Measurements from ENCODE around the gene SMYD3.

SMYD3 gene

DNA sequence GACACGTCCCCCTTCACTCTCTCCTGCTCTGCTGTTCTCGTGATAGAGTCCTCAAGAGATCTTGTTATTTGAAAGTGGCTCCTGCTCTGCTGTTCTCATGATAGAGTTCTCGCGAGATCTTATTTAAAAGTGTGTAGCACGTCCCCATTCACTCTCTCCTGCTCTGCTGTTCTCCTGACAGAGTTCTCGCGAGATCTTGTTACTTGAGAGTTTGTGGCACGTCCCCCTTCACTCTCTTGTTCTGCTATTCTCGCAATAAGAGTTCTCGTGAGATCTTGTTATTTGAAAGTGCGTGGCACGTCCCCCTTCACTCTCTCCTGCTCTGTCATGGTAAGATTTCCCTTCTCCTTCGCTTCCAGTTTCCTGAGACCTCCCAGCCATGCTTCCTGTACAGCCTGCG, 47.9 kb downstream of the SMYD3 start:
- no peak for DNase-seq

DNA sequence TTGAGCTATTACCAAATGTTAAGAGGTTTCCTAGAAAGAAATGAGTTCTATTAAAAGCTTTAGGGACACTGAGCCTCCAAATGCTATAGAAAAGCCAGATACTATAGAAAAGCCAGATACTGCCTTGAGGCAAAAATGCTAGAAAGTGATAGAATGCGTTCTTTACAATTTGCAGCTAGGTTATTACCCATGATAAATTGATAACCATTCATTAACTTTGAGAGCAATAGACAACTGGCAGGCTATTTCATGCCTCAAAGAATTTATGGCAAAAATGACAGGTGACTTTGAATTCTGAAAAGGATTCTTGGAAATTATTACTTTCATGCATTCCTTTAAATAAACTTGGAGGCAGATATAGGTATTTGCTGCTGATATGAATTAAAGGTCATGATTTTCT, 51.6 kb downstream of the SMYD3 start:
- no peak for DNase-seq

DNA sequence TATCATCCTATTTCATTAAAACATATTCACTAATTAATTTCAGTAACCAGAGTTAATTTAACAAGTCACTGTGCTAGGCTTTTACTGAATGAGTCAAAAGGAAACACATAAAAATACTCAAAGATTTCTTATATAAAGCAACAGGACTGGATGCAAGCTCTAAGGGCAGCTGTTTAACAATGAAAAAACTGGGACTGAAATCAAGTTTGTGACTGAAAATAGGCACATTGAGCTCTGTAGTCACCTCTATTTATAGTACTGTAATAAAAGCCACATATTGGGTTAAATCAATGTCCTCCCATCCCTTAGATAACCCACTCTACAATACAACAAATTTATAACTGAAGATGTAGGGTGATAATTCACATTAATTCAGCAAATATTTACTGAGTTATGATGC, 52.4 kb downstream of the SMYD3 start:
- no peak for DNase-seq

DNA sequence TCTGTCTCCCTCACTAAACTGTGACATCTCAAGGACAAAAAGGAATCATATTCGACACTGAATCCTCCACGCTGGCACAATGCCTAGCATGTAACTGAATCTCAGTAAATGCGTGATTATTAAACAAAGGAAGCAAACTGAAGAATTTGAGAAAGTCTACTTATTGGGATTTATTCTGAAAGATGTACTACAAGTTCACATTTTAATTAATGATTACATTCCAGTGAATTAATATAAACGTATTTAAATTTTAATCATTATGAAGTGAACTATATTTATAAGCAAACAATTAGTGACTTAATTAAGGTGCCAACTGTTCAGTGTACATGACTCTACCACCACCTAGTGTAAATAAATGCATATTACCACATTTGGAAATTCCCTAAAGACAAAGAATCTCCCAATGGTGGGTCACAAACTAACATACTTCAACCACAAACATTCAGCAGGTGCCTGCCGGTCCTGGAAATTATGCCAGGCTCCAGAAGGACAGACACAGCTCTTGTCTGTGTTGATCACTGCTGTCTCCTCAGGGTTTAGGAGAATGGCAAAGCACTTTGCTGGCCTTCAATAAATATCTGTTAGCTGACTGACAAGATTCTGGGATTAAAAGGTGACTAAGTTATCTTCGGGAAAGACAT, 56.3 kb downstream of the SMYD3 start:
- no peak for DNase-seq

DNA sequence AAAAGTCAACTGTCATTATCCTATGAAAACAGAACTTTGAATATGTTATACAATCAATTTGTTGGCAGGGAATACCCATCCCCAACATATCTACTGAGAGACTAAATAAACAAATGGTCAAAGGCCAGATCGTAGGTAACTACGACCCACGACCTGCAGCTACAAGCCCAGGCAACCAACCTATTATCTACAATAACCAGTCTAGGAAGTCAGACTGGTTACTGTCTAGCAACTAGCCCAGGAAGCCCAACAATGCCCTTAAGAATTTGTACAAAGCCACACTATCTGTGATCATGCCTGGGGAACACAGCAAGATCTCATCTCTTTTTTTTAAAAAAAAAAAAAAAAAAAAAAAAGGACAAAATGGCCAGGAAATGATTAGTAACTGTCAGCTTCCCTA, 58.7 kb downstream of the SMYD3 start:
- DNase-seq = no peak

DNA sequence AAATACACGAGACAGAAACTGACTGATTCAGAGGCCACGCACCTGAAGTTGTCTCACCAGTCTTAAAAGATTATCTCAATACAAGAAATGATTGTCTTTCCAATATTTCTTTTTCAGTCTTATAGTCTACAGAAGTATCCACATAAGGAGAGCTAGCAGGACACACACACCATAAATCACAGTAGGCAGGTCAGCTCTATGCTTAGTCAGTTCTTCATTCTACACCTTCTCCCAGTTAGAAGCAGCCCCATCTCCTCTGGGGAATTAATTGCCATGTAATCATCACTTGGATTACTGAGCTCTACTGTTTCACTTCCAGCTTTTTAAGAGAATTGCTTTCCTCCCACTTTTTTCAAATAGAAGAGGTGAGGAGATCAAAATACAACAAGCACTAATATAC, 59.6 kb downstream of the SMYD3 start:
- DNase-seq = no peak

DNA sequence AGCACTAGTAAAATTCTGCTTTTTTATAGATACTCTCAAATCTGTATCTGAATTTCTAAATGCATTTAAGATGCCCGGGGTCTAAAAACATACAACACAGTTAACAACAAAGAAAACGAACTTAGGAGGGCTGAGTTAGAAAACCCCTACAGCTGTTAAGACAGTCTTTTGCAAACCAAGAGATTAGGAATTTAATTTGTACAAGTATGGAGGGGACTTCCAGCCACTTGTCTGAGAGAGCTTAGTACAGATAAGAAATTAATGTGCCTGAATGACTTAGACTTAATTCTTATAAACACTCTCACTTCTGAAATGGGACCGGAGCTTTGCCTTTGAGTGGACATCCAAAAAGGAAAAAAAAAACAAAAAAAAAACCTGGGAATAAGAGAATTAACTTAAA, 61.6 kb downstream of the SMYD3 start:
- DNase-seq = no peak

DNA sequence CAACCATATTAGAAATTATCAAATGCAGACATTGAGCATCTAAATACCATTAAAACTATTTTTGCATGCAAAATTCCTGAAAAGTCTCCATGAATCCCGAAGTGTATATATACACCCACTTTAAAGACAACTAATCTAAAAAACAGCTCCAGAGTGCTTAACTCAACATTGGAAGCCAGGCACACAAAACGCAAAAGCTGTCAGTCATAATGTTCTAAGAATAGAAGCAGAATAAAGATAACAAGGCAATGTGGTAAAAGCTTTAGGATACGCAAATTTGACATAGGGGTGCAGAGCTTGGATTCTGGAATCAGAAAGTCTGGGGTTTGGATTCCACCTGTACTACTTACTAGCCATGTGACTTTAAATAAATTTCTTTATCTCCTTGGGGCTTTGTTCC, 62.5 kb downstream of the SMYD3 start:
- DNase-seq = no peak

DNA sequence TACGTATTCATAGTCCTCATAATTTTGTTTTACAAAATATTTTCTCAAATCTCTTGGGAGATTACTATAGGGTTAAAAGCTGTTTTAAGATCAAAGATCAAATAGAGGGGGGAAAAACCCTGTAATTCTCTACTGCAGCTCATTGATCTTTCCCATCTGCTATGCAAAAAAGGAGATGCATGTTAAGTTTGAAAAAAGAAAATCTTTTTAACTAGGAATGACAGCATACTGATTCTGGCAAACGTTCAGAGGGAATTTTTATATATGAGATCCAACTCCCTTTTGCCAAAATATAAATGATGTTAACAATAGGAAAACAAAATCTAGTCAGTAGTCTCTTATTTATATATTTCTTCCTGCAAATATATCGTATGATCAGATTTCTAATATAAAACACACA, 69.1 kb downstream of the SMYD3 start:
- no peak for DNase-seq

DNA sequence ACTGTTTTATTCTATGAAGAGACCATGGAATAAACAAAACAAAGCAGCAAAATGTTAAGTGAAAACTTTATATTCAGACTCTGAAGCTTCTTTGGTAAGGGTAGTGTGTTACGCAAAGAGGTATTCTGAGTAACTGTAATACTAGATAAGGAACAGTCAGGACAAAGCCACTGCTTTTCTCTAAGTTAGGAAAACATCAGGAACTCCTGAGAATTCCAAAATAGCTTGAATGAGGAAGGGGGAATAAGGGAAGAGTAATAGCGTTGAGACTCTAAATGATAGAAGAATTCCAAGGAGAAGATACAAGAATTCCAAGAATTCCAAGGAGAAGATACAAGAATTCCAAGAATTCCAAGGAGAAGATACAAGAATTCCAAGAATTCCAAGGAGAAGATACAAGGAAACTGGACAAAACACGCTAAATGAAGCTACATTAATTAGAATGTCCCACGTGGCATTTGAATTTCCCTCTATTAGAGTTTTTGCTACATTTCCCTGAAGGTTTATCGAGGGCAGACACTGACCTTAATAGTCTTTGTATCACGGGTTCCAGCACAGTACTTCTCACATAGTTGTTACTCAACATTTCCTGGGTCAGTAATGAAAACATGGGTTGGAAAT, 71.5 kb downstream of the SMYD3 start:
- no peak for DNase-seq

DNA sequence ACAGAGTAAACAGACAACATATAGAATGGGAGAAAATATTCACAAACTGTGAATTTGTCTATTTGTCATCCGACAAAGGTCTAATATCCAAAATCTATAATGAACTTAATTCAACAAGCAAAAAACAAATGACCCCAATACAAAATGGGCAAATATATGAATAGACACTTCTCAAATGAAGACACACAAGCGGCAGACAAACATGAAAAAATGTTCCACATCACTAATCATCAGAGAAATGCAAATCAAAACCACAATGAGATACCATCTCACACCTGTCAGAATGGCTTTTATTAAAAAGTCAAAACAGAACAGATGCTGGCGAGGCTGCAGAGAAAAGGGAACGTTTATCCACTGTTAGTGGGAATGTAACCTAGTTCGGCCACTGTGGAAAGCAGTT, 72.7 kb downstream of the SMYD3 start:
- no peak for DNase-seq

DNA sequence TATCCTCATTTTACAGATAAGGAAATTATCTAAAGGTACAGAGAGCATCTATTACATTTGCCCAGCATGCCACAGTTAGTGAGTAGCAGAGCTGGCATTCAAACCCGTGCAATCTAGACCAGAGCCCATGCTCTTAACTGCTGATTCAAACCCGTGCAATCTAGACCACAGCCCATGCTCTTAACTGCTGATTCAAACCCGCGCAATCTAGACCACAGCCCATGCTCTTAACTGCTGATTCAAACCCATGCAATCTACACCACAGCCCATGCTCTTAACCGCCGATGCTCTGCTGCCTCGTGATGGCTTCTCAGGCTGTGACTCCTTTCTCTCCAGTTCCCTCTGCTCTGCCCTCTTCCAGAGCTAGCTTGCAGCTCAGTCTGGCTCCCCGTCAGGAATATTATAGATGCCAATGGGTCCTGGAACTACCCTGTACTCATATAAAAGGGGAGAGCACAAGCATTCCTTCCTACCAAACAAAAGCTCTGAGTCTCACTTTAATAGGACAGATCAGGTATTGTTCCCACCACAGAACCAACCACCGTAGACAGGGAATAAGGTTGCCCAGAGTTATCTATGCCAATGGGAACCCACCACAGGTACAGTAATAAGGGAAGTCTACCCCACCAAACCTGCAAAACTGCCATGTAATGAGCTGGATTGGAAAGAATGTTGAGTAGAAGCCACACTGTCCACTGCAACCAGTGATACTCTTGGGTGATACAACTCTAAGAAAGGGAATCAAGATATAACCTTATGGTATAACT, 78.4 kb downstream of the SMYD3 start:
- DNase-seq = no peak

DNA sequence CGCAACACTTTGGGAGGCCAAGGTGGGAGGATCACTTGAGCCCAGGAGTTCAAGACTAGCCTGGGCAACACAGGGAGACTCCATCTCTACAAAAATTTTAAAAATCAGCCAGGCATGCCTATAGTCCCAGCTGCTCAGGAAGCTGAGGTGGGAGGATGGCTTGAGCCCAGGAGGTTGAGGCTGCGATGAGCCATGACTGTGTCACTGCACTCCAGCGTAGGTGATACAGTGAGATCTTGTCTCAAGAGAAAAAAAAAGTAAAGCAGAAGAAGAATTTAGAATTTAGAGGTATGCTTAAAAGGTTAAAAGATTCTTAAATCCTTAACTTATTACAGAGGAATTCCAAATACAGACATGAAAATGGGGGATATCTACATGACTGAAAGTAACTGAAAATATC, 79.5 kb downstream of the SMYD3 start:
- DNase-seq = no peak

DNA sequence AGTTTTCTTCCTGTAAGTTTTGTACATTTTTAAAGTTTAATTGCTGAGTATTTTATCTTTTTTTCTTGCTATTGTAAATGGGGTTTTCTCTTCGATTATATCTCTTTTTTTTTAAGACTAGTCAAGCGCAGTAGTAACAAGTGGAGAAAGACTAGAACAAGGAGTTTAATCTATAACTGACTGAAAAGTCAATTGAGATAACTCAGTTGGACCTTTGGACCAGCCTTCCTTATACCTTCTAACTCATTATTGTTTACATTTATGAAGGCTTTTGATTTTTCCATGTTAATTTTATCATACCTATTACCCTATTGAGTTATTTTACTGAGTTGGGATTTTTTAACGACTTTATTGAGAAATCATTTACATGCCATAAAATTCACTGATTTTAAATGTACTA, 81.2 kb downstream of the SMYD3 start:
- no peak for DNase-seq

DNA sequence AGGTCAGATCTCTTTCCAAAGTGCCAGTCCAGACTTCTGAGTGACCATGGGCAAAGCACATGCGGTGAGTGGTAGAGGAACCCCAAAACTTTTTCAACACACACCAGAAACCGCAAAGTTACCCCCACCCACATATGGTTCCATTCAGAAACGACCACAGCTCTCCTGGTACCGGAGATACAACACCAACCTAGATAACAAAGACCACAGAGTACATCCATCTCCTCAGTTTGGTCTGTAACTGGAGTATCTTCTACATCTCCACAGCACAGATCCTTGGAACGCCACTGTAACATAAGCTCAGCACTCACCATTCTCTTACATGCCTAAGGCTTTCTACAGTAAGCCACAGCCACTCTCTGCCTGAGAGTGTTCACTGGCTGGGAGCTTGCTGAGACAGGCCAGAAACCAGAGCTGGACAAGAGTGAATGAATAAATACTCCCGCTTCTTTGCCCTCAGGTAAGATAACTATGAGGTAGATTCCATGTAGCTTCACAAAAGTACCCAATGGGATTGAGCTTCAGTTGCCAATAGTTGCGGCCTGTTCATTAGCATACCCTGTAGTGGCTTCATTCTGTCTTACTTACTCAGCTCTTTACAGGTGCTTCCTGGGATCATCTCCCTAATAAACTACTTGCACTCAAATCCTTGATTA, 81.8 kb downstream of the SMYD3 start:
- no peak for DNase-seq

DNA sequence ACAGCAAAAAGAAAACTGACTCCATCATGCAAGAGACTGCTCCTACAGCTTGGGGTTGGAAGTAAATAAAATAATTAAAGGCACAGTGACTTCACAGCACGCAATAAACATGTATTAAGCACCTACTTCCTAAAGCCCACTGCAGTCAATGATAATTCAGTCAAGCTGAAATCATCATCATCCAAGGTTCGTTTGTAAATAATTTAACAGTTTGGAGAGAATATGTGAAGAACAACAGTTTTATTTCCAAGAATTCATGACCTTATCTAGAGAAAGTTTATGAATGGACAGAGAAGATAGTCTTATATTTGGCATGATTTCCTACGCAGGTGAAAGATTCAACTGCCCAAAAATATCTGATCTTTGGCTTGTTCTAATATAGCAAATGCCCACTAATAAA, 86.8 kb downstream of the SMYD3 start:
- no peak for DNase-seq

DNA sequence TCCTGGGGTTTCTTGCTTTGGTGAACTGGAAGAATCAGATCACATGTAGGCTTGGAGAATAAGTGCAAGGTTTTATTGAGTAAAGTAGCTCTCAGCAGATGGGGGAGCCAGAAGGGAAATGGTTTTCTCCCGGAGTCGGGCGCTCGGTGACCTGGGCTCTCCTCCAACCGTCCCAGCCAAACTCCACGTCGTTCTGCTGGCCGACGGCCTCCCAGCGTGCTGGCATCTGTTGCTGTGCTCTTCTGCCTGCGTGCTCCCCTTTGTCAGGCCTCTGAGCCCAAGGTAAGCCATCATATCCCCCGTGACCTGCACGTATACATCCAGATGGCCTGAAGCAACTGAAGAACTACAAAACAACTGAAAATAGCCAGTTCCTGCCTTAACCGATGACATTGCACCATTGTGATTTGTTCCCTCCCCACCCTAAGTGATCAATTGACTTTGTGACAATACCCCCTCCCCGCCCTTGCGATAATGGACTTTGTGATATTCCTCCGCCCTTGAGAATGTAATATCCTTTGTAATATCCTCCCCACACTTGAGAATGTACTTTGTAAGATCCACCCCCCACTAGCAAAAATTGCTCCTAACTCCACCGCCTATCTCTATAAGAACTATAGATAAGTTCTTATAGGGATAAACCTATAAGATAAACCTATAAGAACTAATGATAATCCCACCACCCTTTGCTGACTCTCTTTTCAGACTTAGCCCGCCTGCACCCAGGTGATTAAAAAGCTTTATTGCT, 88.3 kb downstream of the SMYD3 start:
- DNase-seq = no peak

DNA sequence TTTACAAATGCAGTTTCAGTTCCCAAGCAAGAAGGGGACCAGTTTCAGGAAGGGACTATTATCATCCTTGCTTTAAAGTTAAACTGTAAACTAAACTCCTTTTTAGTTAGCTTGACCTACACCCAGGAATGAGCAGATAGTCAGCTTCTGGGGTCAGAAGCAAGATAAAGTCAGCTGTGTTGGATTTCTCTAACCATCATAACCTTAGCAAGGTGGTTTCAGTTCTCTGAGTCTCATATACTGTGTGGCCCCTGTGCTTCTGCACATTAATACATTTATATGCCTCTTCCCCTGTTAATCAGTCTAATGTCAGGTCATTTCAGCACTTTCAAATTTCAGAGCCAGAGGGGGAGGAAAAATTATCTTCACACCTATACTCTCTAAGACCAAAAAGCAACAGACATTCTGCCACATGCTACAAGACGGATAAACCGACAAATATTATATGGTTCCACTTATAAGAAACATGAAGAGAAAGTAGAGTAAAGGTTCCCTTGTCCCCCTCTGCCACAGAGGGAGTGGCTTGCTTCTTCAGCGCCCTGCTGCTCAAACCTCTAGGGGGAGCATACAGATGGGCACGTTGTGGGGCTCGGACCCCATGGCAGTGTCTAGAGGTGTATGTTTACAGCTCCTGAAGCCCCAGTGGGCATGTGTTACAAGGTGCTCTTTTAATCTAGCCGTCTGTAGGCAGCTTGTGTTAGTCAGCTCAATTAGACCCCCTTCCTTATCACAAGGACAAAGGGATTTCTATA, 89.1 kb downstream of the SMYD3 start:
- no peak for DNase-seq

DNA sequence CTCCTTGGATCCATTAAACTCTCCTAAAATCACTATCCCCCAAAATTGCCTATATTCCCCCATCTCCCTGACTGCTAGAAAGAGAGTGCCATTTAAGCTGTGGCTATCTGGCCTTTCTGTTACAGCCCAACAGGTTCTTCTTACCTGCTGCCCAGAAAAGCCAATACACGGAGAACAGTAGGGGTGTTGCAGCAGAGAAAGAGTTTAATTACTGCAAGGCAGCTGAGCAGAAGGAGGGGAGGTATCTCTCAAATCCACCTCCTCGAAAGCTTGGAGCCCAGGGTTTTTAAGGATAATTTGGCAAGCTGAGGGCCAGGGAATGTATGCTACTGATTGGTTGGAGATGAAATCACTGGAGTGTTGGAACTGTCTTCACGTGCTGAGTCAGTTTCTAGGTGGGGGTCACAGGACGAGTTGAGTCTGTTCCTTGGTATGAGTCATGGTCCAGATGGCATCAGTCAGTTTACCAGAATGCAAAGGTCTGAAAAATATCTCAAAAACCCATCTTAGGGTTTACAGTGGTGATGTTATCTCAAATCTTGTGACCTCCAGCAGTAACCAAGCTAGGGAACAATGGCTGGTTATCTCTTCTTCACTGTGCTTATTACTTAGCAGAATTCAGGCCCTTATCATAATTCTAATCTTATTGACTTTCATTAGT, 89.8 kb downstream of the SMYD3 start:
- DNase-seq = no peak

DNA sequence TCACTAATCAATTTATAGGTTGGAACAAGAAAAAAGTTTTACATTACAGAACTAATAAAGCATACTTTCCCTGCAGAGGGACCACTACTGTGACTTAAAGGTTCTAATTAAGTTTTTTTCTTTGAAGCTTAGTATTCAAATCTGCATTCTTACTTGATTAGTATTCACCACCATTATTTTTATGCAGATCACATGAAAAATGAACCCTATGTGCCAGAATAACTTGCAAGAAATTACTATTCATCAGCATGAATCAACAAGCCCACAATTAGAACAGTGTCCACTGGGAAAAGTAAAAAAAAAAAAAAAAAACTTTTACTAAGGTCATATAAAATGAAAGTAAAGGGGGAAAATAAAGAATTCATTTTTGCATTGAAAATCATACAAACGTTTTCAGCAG, 90.8 kb downstream of the SMYD3 start:
- no peak for DNase-seq

DNA sequence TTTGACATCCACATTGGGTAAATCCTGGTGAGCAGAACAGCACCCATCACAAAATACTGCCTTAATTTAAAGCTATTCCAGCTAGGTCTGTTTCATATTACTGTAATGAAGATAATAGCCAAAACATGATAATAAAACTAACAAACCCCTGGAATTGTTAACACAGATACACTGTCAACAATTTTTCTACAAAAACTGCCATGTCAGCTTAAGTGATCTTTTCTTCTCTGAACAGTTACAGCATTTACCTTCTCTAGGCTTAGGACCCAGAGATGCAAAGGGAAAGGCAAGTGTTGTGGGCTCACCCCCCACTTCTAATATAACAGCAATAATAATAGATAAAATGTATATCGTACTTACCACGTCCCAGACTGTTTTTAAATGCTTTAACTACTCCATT, 92.1 kb downstream of the SMYD3 start:
- DNase-seq = no peak

DNA sequence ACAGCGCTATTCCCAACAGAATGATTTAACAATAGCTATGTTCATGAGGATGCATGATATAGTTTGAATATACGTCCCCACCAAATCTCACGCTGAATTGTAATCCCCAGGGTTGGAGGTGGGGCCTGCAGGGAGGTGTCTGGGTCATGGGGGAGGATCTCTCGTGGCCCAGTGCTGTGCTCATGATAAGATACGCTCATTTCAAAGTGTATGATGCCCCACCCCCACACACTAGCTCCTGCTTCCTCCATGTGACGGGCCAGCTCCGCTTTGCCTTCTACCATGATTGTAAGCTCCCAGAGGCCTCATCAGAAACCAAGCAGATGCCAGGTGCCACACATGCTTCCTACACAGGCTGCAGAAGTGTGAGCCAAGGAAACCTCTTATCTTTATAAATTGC, 93.6 kb downstream of the SMYD3 start:
- no peak for DNase-seq

All from activated CD4-positive, alpha-beta T cell treated with anti-CD3 and anti-CD28 coated beads, Interleukin-2, amount 50 U/mL, for 1 hour (primary cell).